HEK293 (cell line): ENCODE measurements around the gene MSRB1.
"Not testable (repeated sequence)": the region's sequence is repeated elsewhere in the genome, so short reads cannot be mapped to it uniquely, and the experiment has no call there.

Source experiments
- CTCF ChIA-PET: fragments of 350-600 bp; formaldehyde crosslinking; extraction: SDS; loops from one replicate; lab custom pipeline; 2021; ENCODE audit warnings: antibody characterized with exemption; lab: Yijun Ruan, JAX
- POLR2A ChIA-PET: fragments of 300-600 bp; formaldehyde crosslinking; extraction: SDS; loops from one replicate; lab custom pipeline; 2020; ENCODE audit warnings: antibody characterized with exemption, inconsistent platforms; lab: Yijun Ruan, JAX
- H3K27ac ChIP-seq: fragments of 200-500 bp; sonication (Bioruptor generic); 2 replicates; pipeline ENCODE4 v1.5.1; 2014; ENCODE audit warnings: low read depth, low read length, control low read depth, inconsistent platforms; ENCODE audit errors: extremely low read depth
- H3K36me3 ChIP-seq, 2 experiments: fragments of 200-500 bp in 1 of 2; sonication (Bioruptor generic) in 1 of 2; 1 replicate in 1 of 2; 2 replicates in 1 of 2; pipeline ENCODE4 v1.5.1; 2014 to 2017; ENCODE audit warnings: inconsistent platforms in 2 of 2, low read length in 2 of 2; ENCODE audit not compliant: control insufficient read depth in 2 of 2, insufficient read depth in 1 of 2
- H3K4me1 ChIP-seq: fragments of 200-500 bp; sonication (Bioruptor generic); 2 replicates; pipeline ENCODE4 v1.5.1; 2014; ENCODE audit warnings: mild to moderate bottlenecking, low read length, inconsistent platforms; ENCODE audit not compliant: control insufficient read depth, insufficient read depth
- H3K4me3 ChIP-seq: 2 replicates; pipeline ENCODE4 v1.5.1; 2011; ENCODE audit warnings: low read depth, mild to moderate bottlenecking, control low read depth, low read length, moderate library complexity
- H3K9me3 ChIP-seq: fragments of 200-500 bp; sonication (Bioruptor generic); 2 replicates; pipeline ENCODE4 v1.5.1; 2014; ENCODE audit warnings: low read depth, low read length, inconsistent platforms; ENCODE audit not compliant: control insufficient read depth, insufficient read depth
- BCL11A ChIP-seq: fragments of 450-650 bp; formaldehyde crosslinking; IDR thresholded peaks from 2 replicates; pipeline ENCODE4 v1.5.1; 2016; ENCODE audit warnings: low read depth, missing biosample characterization, missing genetic modification characterization
- GLIS1 ChIP-seq: fragments of 450-650 bp; formaldehyde crosslinking; IDR thresholded peaks from 2 replicates; pipeline ENCODE4 v1.5.1; 2016; ENCODE audit warnings: missing biosample characterization, missing genetic modification characterization
- GLIS2 ChIP-seq: fragments of 450-650 bp; formaldehyde crosslinking; IDR thresholded peaks from 2 replicates; pipeline ENCODE4 v1.5.1; 2016; ENCODE audit warnings: missing biosample characterization, missing genetic modification characterization
- INSM2 ChIP-seq: fragments of 450-650 bp; formaldehyde crosslinking; IDR thresholded peaks from 2 replicates; pipeline ENCODE4 v1.5.1; 2016; ENCODE audit warnings: missing biosample characterization, missing genetic modification characterization
- KLF7 ChIP-seq: fragments of 450-650 bp; formaldehyde crosslinking; IDR thresholded peaks from 2 replicates; pipeline ENCODE4 v1.5.1; 2016; ENCODE audit warnings: missing biosample characterization, missing genetic modification characterization, borderline replicate concordance
- PATZ1 ChIP-seq: fragments of 450-650 bp; formaldehyde crosslinking; IDR thresholded peaks from 2 replicates; pipeline ENCODE4 v1.5.1; 2016; ENCODE audit warnings: missing biosample characterization, missing genetic modification characterization
- SCRT2 ChIP-seq: fragments of 450-650 bp; formaldehyde crosslinking; IDR thresholded peaks from 2 replicates; pipeline ENCODE4 v1.5.1; 2016; ENCODE audit warnings: missing biosample characterization, missing genetic modification characterization
- SP7 ChIP-seq: fragments of 450-650 bp; formaldehyde crosslinking; IDR thresholded peaks from 2 replicates; pipeline ENCODE4 v1.5.1; 2016; ENCODE audit warnings: missing biosample characterization, missing genetic modification characterization
- WT1 ChIP-seq: fragments of 450-650 bp; formaldehyde crosslinking; IDR thresholded peaks from 2 replicates; pipeline ENCODE4 v1.5.1; 2016; ENCODE audit warnings: missing biosample characterization, missing genetic modification characterization
- YY2 ChIP-seq: fragments of 450-650 bp; formaldehyde crosslinking; IDR thresholded peaks from 2 replicates; pipeline ENCODE4 v1.5.1; 2016; ENCODE audit warnings: missing biosample characterization, missing genetic modification characterization
- ZNF335 ChIP-seq: fragments of 450-650 bp; formaldehyde crosslinking; conservative IDR thresholded peaks from 2 replicates; pipeline ENCODE4 v1.5.1; 2016; ENCODE audit warnings: missing biosample characterization, missing genetic modification characterization
- ZNF629 ChIP-seq: fragments of 450-650 bp; formaldehyde crosslinking; IDR thresholded peaks from 2 replicates; pipeline ENCODE4 v1.5.1; 2017; ENCODE audit warnings: missing biosample characterization, missing genetic modification characterization
- ZNF76 ChIP-seq: fragments of 450-650 bp; formaldehyde crosslinking; IDR thresholded peaks from 2 replicates; pipeline ENCODE4; 2016; ENCODE audit warnings: low read depth, missing biosample characterization, missing genetic modification characterization, borderline replicate concordance
- ZSCAN30 ChIP-seq: fragments of 450-650 bp; IDR thresholded peaks from 2 replicates; pipeline ENCODE4 v1.5.1; 2018; ENCODE audit warnings: missing biosample characterization, mild to moderate bottlenecking, missing genetic modification characterization, moderate library complexity
- TF ChIP-seq, protein P1 (sequence below): fragments of 450-650 bp; formaldehyde crosslinking; IDR thresholded peaks from 2 replicates; pipeline ENCODE4 v1.5.1; 2016; ENCODE audit warnings: missing biosample characterization, missing genetic modification characterization
- TF ChIP-seq, protein P2 (sequence below): fragments of 450-650 bp; formaldehyde crosslinking; IDR thresholded peaks from 2 replicates; pipeline ENCODE4 v1.5.1; 2016; ENCODE audit warnings: missing biosample characterization, missing genetic modification characterization, borderline replicate concordance
- TF ChIP-seq, protein P3 (sequence below): fragments of 450-650 bp; formaldehyde crosslinking; IDR thresholded peaks from 2 replicates; pipeline ENCODE4 v1.5.1; 2016; ENCODE audit warnings: missing biosample characterization, missing genetic modification characterization
- TF ChIP-seq, protein P4 (sequence below): fragments of 450-650 bp; formaldehyde crosslinking; optimal IDR thresholded peaks from 2 replicates; pipeline ENCODE3; 2016; ENCODE audit warnings: missing biosample characterization, mild to moderate bottlenecking, missing genetic modification characterization

Gene MSRB1

DNA sequence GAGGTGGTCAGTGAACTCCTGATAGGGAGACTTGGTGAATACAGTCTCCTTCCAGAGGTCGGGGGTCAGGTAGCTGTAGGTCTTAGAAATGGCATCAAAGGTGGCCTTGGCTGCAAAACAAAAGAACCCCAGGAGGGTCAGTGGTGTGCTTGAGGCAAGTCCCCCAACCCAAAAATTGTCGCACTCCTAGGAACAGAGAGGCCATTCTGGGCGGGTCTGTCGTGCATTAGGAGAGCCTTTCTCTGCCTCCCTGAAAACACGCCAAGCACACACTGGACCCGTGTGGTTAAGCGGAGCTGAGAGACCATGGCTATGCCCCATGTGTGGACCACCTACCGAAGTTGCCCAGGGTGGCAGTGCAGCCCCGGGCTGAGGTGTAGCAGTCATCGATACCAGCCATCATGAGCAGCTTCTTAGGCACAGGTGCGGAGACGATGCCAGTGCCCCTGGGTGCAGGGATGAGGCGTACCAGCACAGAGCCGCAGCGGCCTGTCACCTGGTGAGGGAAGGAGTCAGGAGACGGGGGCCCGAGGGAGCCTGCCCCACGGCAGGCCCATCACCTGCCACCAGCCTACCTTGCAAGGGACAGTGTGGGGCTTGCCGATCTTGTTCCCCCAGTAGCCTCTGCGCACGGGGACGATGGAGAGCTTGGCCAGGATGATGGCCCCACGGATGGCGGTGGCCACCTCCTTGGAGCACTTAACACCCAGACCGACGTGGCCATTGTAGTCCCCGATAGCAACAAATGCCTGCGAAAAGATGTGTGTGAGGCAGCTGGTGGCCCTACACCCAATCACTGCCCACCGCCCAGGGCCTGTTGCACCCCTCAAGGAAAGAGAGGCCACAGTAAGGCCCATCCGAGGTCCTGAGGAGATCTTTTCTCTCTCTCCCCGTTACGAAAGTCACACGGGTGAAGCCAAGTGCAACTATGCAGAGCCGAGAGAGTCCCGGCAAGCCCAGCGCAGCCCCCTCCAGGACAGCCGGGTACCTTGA, 19.5 kb upstream of the MSRB1 start:
- POLR2A ChIA-PET: interaction anchor here (0.6 to 2.7 kb wide), 10 partner anchors 9 to 395 kb away, joined by 3 to 46 read pairs (median 4); partner anchors contain the start of genes GFER, NOXO1, SYNGR3 and TBL3
- TF ChIP-seq INSM2 (tag by site-specific recombination) (peak; percentile 18; the same call in 1 of the 2 replicates), WT1 (tag by site-specific recombination) (peak; percentile 17; the same call in 1 of the 2 replicates), KLF7 (tag by site-specific recombination) (0 out of 2 replicates have a peak, but pooled peaks have one; percentile 17), SP7 (tag by site-specific recombination) (peak; percentile 41; the same call in 1 of the 2 replicates), PATZ1 (tag by site-specific recombination) (peak; percentile 40), ZNF335 (tag by site-specific recombination) (peak; percentile 12), ZNF76 (tag by site-specific recombination) (peak; percentile 49; the same call in 1 of the 2 replicates), YY2 (tag by site-specific recombination) (peak; percentile 37; the same call in 1 of the 2 replicates), GLIS1 (tag by site-specific recombination) (peak; percentile 28; the same call in 1 of the 2 replicates), SCRT2 (peak; percentile 84), ZNF629 (tag by site-specific recombination) (peak; percentile 61), GLIS2 (peak; percentile 70), ZSCAN30 (tag by site-specific recombination) (0 out of 2 replicates have a peak, but pooled peaks have one; percentile 17), BCL11A (peak; percentile 18)
- TF ChIP-seq, protein P1, sequence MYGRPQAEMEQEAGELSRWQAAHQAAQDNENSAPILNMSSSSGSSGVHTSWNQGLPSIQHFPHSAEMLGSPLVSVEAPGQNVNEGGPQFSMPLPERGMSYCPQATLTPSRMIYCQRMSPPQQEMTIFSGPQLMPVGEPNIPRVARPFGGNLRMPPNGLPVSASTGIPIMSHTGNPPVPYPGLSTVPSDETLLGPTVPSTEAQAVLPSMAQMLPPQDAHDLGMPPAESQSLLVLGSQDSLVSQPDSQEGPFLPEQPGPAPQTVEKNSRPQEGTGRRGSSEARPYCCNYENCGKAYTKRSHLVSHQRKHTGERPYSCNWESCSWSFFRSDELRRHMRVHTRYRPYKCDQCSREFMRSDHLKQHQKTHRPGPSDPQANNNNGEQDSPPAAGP (tag by site-specific recombination): peak; percentile 20; the same call in 1 of the 2 replicates
- TF ChIP-seq, protein P2, sequence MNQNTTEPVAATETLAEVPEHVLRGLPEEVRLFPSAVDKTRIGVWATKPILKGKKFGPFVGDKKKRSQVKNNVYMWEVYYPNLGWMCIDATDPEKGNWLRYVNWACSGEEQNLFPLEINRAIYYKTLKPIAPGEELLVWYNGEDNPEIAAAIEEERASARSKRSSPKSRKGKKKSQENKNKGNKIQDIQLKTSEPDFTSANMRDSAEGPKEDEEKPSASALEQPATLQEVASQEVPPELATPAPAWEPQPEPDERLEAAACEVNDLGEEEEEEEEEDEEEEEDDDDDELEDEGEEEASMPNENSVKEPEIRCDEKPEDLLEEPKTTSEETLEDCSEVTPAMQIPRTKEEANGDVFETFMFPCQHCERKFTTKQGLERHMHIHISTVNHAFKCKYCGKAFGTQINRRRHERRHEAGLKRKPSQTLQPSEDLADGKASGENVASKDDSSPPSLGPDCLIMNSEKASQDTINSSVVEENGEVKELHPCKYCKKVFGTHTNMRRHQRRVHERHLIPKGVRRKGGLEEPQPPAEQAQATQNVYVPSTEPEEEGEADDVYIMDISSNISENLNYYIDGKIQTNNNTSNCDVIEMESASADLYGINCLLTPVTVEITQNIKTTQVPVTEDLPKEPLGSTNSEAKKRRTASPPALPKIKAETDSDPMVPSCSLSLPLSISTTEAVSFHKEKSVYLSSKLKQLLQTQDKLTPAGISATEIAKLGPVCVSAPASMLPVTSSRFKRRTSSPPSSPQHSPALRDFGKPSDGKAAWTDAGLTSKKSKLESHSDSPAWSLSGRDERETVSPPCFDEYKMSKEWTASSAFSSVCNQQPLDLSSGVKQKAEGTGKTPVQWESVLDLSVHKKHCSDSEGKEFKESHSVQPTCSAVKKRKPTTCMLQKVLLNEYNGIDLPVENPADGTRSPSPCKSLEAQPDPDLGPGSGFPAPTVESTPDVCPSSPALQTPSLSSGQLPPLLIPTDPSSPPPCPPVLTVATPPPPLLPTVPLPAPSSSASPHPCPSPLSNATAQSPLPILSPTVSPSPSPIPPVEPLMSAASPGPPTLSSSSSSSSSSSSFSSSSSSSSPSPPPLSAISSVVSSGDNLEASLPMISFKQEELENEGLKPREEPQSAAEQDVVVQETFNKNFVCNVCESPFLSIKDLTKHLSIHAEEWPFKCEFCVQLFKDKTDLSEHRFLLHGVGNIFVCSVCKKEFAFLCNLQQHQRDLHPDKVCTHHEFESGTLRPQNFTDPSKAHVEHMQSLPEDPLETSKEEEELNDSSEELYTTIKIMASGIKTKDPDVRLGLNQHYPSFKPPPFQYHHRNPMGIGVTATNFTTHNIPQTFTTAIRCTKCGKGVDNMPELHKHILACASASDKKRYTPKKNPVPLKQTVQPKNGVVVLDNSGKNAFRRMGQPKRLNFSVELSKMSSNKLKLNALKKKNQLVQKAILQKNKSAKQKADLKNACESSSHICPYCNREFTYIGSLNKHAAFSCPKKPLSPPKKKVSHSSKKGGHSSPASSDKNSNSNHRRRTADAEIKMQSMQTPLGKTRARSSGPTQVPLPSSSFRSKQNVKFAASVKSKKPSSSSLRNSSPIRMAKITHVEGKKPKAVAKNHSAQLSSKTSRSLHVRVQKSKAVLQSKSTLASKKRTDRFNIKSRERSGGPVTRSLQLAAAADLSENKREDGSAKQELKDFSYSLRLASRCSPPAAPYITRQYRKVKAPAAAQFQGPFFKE (tag by site-specific recombination): peak; percentile 91; the same call in 1 of the 2 replicates
- TF ChIP-seq, protein P3, sequence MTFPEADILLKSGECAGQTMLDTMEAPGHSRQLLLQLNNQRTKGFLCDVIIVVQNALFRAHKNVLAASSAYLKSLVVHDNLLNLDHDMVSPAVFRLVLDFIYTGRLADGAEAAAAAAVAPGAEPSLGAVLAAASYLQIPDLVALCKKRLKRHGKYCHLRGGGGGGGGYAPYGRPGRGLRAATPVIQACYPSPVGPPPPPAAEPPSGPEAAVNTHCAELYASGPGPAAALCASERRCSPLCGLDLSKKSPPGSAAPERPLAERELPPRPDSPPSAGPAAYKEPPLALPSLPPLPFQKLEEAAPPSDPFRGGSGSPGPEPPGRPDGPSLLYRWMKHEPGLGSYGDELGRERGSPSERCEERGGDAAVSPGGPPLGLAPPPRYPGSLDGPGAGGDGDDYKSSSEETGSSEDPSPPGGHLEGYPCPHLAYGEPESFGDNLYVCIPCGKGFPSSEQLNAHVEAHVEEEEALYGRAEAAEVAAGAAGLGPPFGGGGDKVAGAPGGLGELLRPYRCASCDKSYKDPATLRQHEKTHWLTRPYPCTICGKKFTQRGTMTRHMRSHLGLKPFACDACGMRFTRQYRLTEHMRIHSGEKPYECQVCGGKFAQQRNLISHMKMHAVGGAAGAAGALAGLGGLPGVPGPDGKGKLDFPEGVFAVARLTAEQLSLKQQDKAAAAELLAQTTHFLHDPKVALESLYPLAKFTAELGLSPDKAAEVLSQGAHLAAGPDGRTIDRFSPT (tag by site-specific recombination): peak; percentile 98
- TF ChIP-seq, protein P4, sequence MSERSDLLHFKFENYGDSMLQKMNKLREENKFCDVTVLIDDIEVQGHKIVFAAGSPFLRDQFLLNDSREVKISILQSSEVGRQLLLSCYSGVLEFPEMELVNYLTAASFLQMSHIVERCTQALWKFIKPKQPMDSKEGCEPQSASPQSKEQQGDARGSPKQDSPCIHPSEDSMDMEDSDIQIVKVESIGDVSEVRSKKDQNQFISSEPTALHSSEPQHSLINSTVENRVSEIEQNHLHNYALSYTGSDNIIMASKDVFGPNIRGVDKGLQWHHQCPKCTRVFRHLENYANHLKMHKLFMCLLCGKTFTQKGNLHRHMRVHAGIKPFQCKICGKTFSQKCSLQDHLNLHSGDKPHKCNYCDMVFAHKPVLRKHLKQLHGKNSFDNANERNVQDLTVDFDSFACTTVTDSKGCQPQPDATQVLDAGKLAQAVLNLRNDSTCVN (tag by site-specific recombination): peak; percentile 15

More for the DNA sequence above, 19.5 kb upstream of the MSRB1 start:
- H3K9me3 ChIP-seq, CTCF ChIA-PET, H3K4me1 ChIP-seq: not testable (repeated sequence)
- Histone ChIP-seq H3K4me3 (peak overlapping the region; percentile 94), H3K27ac (peak overlapping the region; percentile 100), H3K36me3 (peaks cover 0 to 42% of the 10 kb centered on the region in 2 experiments; a peak in 1 of 3 replicates)
